ENCODE data around the gene PTPRM.

PTPRM gene

DNA sequence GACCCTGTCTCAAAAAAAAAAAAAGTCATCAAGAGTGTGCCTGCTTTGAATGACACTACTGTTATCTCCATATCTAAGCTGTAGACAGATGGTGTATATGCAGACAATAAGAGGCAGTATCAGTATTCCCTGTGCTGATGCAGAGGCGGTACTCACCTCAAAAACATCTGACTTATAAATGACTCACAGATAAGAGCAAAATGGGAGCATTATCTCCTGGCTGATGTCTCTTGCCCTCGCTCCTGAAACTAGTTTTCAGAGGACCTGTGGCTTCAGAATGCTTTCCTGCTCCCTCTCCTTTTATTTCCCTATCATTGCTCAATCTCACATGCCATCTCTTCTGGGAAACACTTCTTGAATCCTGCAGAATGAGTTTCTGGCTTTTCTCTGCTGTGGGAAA is 289.6 kb downstream of the PTPRM start:
- no peak for DNase-seq (ENCODE audit: low spot score)

DNA sequence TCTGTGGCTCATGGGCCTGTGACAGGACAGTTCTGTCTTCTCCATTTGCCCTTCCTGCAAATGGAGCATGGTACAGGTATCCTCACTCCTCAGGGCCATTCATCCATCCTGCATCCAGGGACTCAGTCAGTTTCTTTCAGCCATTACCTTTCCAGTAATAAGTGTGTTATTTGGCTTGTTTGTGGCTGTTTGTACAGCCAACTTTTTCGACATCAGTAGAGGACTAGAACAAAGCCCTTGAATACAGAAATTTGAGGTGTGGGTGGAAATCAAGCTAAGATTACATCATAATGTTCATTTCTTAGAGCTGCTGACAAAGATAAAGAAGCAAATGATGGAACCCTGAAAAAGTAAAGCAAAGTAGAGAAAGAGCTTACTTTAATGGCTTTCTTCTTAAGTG is 290.4 kb downstream of the PTPRM start:
- no peak for DNase-seq (ENCODE audit: low spot score)

DNA sequence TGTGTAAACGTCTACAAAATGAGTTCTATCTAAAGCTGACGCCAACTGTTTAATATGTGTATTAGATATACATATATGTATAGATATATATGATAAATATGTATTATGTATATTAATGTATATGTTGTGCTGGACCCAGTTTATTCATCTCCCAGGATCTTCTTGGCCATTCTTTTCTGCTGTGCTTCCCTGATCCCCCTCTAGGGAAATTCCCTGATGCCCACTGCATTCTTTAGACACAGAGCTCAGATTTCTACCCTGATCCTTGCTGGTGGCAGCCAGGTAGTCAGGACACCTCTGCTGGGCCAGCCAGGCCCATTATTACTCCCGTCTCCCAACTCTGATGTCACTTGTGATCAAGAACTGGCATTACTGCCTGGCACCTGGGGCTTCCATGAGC is 292.0 kb downstream of the PTPRM start:
- no peak for DNase-seq (ENCODE audit: low spot score)

DNA sequence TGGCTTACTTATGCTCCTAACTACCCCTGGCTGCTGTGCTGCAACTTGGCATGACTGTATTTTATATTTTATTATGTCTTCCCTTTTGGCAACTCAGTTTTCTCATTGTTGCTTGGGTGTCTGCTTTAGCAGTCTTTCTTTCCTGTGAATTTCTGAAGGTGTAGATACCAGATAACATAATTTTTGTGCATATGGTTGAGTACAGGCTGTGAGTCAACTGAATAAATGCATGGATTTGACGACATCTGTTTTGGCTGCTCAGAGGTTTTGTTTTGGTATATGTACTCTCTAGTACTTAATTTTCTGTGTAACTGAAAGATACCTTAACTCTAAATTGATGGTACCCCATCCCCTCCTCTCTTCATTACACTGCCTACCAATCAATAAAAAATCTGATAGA is 303.1 kb downstream of the PTPRM start:
- no peak for DNase-seq (ENCODE audit: low spot score)

DNA sequence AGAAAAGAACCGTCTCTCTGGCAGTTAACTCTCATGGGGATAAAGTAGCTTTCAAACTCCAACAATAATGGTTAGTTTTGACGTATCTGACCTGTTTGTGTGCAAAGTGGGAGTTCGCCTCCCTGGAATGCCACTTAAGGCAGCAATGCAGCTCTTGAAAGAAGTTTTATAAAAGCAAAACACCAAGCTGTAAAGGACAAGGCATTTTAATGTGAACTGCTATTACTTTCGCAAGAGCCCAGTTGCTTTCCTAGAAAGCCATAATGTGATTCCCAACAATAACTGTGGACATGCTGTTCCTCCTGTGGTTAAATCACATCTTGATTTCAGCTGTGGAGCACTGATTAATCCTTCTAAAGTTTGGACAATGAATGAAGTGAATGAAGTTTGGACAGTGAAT is 303.7 kb downstream of the PTPRM start:
- DNase-seq (ENCODE audit: low spot score), result no peak

DNA sequence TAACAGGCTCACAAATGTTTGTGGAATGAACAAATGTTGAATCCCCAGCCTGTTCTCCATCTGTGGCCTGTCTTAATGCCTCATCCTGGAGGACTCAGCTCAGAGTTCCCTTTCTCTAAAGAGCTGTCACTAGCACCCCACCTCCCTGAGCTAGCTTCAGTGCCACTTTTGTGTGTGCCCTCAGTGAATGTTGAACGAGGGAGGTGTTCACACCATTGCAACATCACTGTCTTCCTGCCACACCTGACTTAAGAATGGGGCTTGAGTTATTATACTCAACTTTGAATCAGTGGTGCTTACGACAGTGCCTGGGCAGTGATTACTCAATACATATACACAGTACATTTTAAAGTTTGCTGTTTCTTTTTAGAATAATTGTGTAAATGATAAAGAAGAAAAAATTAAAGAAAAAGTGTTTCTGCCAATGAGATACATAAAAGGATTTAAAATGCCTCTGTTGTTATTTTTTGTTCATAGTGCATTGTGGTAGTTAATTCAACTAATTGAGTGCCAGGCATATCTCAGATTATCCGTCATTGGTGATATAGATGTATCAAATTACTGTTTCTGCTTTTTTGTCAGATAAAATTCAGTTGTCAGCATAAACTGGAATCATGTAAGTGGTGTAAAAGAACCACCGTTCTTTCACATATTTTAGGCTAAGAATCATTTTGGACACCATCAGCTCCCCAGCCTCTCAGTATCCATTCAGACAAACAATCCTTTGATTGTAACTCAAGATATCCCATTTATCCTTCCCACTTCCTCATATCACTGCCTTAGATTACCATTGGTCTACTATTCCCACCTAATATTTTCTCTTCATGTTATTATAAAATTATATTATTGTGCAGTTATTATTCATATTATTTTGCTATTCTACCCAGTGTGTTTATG is 304.7 kb downstream of the PTPRM start:
- no peak for DNase-seq (ENCODE audit: low spot score)

DNA sequence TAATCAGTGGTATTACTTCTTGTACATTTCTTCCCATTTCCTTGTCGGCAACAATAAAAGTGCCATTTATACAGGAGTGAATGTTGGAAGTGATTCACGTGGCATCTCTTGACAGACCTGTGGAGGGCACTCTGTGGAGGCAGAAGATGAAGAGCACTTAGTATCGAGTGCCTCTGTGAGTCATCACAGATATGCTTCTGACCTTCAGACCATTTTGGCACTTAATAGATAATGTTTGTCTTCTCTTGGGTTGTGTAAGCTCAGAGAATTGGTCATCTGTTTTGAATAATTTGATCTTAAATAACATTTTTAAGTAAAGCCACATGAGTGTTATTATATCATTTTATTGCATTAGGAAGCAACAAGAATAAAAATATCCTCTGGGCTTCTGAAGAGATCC is 305.5 kb downstream of the PTPRM start:
- DNase-seq (ENCODE audit: low spot score), result no peak

DNA sequence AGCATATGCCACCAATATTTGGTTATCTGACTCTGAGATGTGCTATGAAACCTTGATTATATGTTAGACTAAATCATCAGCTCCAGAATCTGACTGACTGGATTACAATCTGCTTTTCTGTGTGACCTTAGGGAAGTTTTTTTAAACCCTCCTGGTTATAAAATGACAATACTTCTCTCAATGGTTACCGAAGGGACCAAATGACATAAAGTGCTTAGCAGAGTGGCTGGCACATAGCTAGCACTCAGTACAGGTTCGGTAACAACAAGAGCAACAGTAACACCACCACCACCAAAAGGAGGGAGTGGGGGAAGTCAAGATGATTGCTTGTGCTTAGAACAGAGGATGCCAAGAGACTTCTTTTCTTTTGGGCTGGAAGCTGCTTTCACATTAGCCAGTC is 306.2 kb downstream of the PTPRM start:
- no peak for DNase-seq (ENCODE audit: low spot score)

DNA sequence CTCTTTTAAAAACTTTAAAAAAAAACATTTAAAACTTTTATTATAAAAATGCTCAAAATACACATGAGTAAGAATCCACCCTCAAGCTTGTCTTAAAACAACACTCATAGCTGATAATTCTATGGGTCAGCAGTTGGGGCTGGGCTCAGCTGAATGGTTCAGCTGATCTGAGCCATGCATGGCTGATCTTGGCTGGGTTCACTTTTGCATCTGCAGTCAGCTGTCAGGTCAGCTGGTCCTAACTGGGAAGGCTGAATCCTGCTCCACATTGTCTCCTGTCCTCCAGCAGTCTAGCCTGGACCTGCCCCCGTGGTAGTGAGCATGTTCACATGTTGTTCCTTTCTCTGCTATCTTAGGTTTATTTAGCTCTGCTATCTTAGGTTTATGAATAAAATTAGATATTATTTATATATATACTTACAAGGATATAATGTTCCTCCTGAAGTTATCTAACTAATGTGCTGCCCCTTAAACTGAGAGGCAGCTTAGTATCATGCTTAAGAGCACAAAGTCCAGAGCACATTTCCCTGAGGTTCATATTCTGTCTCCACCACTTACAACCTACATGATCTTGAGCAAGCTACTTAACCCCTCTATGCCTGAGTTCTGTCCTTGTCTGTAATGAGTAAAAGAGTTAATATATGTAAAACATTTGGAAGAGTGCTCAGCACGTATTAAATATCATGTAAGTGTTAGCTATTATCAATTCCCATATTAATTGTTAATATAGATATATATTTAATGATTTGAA is 309.4 kb downstream of the PTPRM start:
- no peak for DNase-seq (ENCODE audit: low spot score)

DNA sequence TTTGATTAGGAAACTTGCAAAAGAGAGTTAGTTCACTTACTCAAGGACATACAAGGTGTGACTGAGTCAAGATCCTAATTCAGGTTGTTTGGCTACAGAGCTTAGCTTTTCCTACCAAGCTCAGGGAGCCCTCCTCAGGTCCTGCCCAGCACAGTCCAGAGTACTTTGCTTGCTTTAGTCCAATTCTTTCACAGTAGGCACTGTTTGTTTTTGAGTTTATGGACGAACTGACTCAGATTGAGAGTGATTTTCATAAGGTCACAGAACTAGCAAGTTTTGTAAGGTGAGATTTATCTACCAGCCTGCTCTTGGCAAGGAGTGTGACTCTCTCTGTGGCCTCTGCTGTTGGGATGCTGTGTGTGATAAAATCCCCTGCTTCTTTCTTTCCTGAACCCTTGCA is 310.5 kb downstream of the PTPRM start:
- DNase-seq (ENCODE audit: low spot score), result no peak

DNA sequence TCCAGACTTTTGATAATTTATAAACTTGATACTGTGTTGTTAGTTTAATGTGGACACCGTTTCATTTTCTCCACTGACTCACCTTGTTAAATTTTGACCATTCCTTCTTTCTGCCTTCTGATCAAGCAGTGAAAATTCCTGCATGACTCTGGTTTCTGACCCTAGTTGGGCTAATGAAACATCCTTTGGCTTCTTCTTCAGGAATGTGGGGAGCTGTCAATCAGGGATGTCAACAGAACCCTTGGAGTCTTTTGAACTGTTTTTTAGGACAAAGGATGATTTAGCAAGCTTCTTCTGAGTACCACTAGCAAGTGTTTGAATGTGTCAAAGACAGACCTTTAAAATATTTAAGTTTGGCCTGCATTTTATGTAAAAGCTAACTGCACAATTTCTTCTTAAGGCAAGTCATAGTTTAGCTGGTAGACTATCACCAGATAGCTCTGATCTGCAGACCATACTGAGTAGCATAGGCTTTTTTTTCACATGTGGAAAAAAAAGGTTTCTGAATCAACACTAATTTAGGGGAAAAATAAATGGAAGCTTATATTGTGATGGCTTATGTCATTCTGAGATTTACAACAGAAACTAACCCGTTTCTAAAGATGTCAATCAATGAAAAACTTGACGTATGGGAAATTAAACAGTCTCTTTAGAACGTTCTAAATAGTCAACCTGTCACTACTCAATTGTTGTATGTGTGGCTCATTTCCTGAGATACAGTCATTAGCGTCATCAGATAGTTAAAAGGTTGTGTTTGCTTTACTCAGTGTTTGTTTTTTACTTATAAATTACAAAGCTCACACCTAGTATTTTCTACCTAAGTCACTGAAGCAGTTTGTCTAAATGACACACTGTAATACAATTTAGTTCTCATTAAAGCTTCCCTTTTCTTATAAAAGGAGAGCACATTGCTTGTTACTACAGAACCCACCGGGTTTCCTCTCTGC is 311.4 kb downstream of the PTPRM start:
- no peak for DNase-seq (ENCODE audit: low spot score)

DNA sequence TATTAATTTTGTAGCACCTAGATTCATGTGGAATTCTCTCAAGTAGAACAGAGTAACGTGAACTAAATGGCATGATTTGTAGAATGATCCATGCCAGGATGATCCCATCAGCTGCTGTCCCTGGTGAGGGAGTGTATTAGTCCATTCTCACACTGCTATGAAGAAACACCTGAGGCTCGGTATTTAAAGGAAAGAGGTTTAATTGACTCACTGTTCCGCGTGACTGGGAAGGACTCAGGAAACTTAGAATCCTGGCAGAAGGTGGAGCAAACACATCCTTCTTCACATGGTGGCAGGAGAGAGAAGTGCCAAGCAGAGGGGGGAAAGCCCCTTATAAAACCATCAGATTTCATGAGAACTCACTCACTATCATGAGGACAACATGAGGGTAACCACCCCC is 312.6 kb downstream of the PTPRM start:
- DNase-seq (ENCODE audit: low spot score), result no peak

DNA sequence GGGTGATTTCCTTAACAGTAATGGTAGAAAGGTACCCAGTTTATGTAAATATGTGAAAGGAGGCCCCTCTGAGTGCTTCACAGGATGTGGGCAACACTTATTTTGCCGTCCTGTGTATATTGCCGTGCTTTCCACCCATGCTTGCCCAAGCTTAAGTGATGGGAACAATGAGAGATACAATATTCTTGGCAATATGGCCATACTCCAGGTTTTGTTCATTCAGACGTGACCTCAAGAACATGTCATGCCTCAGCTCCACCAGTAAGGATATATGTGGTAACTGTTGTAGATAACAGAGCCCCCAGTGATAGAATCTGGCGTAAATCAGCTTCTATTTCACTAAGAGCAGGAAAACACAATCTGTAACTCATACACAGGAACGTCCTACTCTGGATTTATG is 318.7 kb downstream of the PTPRM start:
- DNase-seq (ENCODE audit: low spot score), result no peak

DNA sequence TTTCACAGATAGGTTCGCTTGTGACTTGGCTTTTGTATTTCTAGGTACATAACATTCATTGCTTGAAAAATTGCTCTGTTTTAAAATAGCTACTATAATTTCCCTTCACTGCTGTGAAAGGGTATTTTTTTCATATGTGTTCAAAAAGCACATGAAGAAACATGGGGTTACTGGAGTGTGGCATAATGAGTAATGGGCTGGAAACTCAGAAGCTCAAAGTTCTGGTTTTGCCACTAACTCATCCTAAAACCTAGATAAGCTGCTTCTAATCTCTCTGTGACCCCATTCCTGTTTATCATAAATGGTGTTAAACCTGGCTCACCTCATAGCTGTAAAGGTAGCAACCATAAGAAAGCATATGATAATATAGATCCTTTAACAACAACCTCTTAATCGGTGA is 319.3 kb downstream of the PTPRM start:
- no peak for DNase-seq (ENCODE audit: low spot score)

DNA sequence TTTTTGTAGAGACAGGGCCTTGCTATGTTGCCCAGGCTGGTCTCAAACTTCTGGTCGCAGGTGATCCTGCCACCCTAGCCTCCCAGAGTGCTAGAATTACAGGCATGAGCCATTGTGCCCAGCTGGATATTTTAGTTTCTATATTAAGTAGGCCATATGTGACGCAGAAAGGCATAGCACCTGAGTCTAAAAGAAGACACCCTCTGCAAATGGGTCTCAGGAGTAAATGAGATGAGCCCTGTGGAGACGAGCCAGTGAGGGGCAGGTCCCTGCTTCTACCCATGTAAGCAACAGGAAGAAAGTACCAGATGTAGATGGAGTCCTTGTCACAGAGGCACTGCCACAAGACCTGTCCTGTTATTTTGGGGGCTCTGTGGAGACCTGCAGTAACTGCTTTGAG is 322.4 kb downstream of the PTPRM start:
- DNase-seq (ENCODE audit: low spot score), result no peak

DNA sequence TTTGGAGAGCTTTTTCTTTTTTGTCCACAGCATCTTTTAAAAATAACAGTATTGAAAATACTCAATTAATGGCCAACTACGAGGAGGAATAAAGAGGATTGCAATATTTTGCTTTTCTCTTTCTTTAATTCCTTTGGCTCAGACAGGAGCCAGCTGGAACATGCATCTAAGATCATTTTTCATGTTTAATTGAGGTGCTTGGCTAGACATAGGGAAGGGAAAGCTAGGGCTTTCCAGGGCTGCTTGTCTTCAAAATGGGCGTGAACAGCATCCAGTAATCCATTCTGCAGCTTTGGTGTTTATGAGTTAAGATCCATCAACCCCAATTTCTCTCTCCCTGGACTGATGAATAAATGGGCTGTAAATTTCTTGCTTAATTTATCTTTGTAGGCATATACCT is 323.0 kb downstream of the PTPRM start:
- DNase-seq (ENCODE audit: low spot score), result no peak

DNA sequence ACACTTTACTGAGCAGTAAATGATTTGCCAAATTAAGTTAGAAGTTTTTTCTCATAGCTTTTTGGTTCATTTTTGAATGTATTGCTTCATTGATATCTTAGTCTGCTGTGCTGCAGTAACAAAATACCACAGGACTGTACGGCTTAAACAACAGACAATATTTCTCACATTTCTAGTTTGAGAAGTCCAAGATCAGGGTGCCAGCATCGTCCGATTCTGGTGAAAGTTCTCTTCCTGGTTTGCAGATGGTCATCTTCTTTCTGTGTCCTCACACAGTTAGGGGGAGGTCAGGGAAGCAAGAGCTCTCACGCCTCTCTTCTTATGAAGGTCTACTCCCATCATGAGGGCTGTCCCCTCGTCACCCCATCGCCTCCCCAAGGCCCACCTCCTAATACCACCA is 325.4 kb downstream of the PTPRM start:
- DNase-seq (ENCODE audit: low spot score), result no peak

DNA sequence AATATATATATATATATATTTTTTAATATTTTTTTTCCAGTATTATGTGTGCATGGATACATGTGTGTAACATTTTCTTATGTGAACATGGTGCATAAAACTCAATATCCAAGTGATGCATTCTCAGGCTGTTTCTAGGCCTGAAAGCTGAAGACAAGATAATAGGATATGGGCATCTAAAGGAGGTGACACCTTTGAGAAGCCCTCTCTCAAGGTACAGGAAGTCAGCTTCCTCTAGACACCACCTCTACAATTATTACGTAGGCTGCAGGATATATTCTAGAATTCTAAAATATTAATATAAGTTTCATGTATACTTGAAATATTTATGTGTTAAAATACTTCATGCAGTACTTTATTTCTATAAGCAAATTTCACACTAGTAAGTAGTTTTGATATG is 327.5 kb downstream of the PTPRM start:
- no peak for DNase-seq (ENCODE audit: low spot score)

DNA sequence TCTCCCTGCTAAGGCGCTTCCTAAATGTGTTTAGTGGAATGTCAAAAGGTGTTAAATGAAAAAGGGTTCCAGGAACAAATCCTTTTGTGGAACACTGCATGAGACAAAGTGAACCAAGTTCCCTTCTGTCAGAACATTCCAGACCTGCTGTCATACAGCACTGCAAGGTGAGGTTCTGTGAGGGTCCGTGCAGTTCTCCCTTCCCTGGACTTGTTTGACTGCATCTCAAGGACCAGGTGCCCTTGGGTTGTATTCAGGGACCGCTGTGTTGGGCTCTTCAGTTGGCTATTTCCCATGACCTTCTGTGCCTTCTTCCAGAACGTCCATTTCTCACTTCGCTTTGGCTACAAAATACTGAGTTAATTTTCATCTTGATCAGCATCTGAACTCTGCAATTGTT is 328.2 kb downstream of the PTPRM start:
- DNase-seq (ENCODE audit: low spot score), result no peak

DNA sequence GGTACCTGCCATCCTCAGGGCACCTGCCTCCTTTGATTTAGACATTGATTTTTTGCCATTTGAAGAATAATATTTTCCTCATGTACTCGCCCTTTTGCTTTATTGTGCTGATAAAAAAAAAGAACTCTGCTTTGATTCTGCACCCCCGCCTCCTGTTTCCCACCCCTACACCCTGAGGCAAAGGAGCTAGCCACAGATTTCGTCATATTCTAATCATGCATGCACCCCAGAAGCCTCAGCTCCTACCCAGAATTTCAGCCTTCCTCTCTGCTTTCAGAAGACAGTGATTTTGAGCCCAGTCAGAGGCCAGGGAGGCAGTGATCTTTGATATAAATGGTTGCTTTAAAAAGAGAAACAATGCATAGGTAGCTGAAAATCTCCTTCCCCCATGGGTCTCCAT is 329.0 kb downstream of the PTPRM start:
- DNase-seq (ENCODE audit: low spot score), result no peak

DNA sequence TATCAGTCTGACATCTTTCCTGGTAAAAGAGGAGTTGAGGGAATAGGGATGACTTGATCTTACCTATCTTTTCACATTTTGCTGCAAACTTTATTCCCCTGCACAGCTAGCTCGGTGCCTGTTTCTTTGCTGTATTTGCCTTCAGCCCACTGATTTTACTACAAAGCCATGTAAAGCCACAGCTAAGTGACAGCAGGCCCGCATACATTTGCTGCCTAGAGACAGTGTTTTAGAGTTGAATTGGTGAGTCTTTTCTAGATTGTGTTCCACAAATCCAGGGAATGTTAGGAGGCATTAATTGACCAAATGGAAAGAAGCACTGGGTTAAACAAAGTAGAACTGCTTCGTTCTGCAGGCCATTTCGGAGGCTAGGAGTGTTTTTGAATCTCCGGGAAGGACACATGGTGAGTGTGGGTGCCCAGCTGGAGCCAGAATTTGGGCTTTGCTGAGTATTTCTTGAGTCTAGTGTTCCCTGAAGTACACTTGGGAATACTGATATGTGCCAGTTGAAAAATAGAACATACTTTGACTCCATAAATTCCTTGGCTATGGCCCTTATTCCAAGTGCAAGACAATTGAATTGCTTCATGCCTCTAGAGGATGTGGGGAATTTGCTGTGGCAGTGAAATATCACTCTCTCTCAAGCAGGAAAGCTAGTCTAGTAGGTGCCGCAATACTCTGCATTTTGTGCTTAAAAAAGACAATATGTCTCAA is 329.8 kb downstream of the PTPRM start:
- DNase-seq (ENCODE audit: low spot score), result no peak

DNA sequence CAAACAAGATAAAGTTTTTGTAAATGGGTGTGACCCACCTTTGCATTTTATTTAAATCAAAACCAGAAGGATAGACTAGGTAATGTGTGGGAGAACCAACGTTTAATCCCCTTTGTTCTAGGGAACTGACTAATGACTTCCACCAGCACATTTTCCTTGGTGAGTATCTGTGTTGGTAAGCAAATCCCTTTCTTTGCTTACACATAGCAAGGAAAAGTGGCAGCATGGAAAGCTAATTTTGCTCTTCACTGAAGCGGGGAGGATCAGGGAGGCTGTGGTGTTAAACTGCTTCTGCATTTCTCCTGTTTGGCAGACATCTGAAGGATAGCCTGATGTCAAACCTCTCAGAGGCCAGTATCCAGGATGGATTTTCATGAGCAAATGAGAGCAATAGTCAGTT is 331.1 kb downstream of the PTPRM start:
- no peak for DNase-seq (ENCODE audit: low spot score)
